ENCODE data around the gene PEX10.

PEX10 gene

DNA sequence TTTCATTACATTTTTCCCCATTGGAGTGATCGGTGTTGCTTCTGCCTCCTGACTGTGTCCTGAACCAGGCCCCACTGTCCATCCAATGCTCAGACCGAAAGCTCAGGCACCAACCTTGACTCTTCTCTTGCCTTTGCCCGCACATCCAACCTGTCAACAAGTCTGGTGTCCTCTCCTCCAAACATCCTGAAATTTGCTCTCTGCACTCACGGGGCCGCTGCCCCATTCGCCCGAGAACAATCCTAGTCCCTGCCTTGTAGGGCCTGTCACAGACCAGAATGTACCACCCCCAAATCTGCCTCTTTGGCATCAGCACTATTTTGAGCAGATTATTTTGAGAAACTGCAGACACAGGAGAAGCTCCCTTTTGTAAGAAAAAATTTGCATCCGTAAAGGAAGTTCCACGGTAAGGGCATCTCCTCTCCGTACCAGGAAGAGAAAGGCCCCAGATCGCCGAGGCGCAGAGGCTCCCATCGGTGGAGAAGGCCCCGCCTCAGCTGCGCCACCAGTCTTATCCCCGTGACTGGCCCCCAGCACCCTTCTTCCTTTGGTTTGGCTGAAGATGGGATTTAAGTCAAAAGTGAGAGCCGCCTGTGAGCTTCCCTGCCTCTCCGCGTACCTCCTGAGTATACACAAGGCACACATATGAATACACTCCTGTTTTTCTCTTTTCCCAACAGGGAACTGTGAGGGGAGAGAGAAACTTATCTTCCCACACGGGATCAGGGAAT, 28.1 kb downstream of the PEX10 start:
- Histone ChIP-seq H3K27ac (ENCODE audit: low read length) (no peak overlapping the region), H3K4me2 (ENCODE audit: insufficient read depth, low read length) (no peak overlapping the region)
- no peak for ATAC-seq (ENCODE audit: insufficient read depth, low read depth)

DNA sequence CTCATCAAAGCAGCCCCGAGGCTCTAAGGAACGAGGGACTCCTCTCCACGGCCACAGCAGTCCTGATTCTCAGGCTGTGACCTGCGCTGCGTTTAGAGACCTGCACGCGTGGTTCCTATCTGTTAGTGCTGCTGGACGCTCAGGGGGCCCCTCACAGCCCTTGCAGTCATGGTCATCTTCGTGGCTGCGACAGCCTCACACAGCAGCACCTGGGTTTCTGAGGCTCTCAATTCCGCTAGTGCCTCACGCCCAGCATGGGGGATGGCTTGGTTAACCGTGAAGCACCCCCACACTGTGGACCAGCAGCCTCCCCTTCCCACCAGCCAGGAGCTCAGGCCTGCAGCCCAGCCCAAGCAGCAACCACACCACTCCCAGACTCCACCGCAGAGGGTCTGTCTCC, 28.8 kb downstream of the PEX10 start:
- ATAC-seq (ENCODE audit: insufficient read depth, low read depth), result no peak

More for the DNA sequence above, 28.1 kb downstream of the PEX10 start:
- H3K4me1 ChIP-seq (ENCODE audit: insufficient read depth, low read length), result no peaks in the 10 kb centered on the region; the same call in 1 of the 2 replicates
- no peaks in the 10 kb centered on the region for H3K79me2 ChIP-seq (ENCODE audit: insufficient read depth, low read length)
- peaks cover 15% of the 10 kb centered on the region for H4K20me1 ChIP-seq (ENCODE audit: insufficient read depth, low read length)
- no peak overlapping the region for H3K4me3 ChIP-seq (ENCODE audit: low read depth in 1 of 2, low read length in 2 of 2)
- no peaks in the 10 kb centered on the region for H3K9me3 ChIP-seq (ENCODE audit: insufficient read depth, low read length, severe bottlenecking)
- no peaks in the 10 kb centered on the region for H3K27me3 ChIP-seq (ENCODE audit: insufficient read depth, low read length, poor library complexity)
- no peak overlapping the region for H2AFZ ChIP-seq (ENCODE audit: low read depth, low read length)
- peaks cover 19% of the 10 kb centered on the region for H3K36me3 ChIP-seq (ENCODE audit: insufficient read depth, low read length)
- no peak for DNase-seq
- no peak for TF ChIP-seq EZH2 (IDR thresholded peaks at IDR 0.05; ENCODE audit: borderline replicate concordance, low read depth, low read length, severe bottlenecking)
- TF ChIP-seq, protein P1, sequence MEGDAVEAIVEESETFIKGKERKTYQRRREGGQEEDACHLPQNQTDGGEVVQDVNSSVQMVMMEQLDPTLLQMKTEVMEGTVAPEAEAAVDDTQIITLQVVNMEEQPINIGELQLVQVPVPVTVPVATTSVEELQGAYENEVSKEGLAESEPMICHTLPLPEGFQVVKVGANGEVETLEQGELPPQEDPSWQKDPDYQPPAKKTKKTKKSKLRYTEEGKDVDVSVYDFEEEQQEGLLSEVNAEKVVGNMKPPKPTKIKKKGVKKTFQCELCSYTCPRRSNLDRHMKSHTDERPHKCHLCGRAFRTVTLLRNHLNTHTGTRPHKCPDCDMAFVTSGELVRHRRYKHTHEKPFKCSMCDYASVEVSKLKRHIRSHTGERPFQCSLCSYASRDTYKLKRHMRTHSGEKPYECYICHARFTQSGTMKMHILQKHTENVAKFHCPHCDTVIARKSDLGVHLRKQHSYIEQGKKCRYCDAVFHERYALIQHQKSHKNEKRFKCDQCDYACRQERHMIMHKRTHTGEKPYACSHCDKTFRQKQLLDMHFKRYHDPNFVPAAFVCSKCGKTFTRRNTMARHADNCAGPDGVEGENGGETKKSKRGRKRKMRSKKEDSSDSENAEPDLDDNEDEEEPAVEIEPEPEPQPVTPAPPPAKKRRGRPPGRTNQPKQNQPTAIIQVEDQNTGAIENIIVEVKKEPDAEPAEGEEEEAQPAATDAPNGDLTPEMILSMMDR (IDR thresholded peaks at IDR 0.05; ENCODE audit: borderline replicate concordance, extremely low read depth, low read length, poor library complexity, severe bottlenecking), result no peak
- no peak overlapping the region for H3K9ac ChIP-seq (ENCODE audit: low read depth, low read length)

DNA sequence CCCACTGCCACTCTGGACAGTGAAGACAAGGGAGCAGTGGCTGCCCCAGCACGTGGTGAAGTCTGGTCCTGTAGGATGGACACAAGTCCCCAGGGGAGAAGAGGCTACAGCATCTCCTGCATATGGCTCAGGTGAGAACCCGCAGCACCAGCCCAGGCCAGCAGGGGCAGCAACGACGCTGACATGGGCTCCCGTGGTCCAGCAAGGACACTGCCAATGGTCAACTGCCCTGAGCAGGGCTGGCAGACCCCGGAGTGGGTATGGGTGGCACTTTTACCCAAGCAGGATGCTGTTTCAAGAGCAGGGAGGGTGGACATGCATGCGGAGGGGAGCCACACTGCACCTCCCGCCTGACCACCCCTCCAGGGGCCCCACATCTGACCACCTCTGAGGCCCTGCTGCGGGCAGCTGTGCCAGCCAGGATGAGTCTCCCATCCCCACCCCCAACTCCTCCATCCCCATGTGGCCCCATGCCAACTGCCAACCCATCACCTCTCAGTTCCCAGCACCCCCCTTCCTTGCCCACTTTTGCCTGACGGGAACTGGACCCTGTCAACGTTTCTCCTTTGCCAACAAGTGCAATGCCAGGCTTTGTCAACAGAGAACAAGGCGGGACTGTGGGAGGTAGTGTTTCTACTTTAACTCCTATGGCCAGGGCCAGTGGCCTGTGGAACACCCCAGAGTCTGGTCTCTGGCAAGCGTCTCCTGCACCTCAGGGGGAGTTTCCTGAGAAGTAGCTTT, 29.6 kb downstream of the PEX10 start:
- no peak overlapping the region for H3K4me3 ChIP-seq (ENCODE audit: low read depth in 1 of 2, low read length in 2 of 2)
- TF ChIP-seq, protein P1 (IDR thresholded peaks at IDR 0.05; ENCODE audit: borderline replicate concordance, extremely low read depth, low read length, poor library complexity, severe bottlenecking), result peak; percentile 71
- TF ChIP-seq EZH2 (IDR thresholded peaks at IDR 0.05; ENCODE audit: borderline replicate concordance, low read depth, low read length, severe bottlenecking), result no peak
- H3K79me2 ChIP-seq (ENCODE audit: insufficient read depth, low read length), result no peaks in the 10 kb centered on the region
- no peak overlapping the region for H2AFZ ChIP-seq (ENCODE audit: low read depth, low read length)
- no peaks in the 10 kb centered on the region for H3K27me3 ChIP-seq (ENCODE audit: insufficient read depth, low read length, poor library complexity)
- H3K4me2 ChIP-seq (ENCODE audit: insufficient read depth, low read length), result no peak overlapping the region
- no peaks in the 10 kb centered on the region; the same call in 1 of the 2 replicates for H3K4me1 ChIP-seq (ENCODE audit: insufficient read depth, low read length)
- H3K9me3 ChIP-seq (ENCODE audit: insufficient read depth, low read length, severe bottlenecking), result no peaks in the 10 kb centered on the region
- no peak overlapping the region for H3K27ac ChIP-seq (ENCODE audit: low read length)
- H3K36me3 ChIP-seq (ENCODE audit: insufficient read depth, low read length), result peaks cover 11% of the 10 kb centered on the region
- H4K20me1 ChIP-seq (ENCODE audit: insufficient read depth, low read length), result peaks cover 15% of the 10 kb centered on the region
- no peak for ATAC-seq (ENCODE audit: insufficient read depth, low read depth)
- H3K9ac ChIP-seq (ENCODE audit: low read depth, low read length), result no peak overlapping the region
- peak; percentile 32 for DNase-seq

More for the DNA sequence above, 28.8 kb downstream of the PEX10 start:
- H3K4me2 ChIP-seq (ENCODE audit: insufficient read depth, low read length), result no peak overlapping the region
- peaks cover 15% of the 10 kb centered on the region for H3K36me3 ChIP-seq (ENCODE audit: insufficient read depth, low read length)
- no peaks in the 10 kb centered on the region for H3K79me2 ChIP-seq (ENCODE audit: insufficient read depth, low read length)
- no peaks in the 10 kb centered on the region; the same call in 1 of the 2 replicates for H3K4me1 ChIP-seq (ENCODE audit: insufficient read depth, low read length)
- TF ChIP-seq, protein P1 (IDR thresholded peaks at IDR 0.05; ENCODE audit: borderline replicate concordance, extremely low read depth, low read length, poor library complexity, severe bottlenecking), result no peak
- no peak for TF ChIP-seq EZH2 (IDR thresholded peaks at IDR 0.05; ENCODE audit: borderline replicate concordance, low read depth, low read length, severe bottlenecking)
- H3K9ac ChIP-seq (ENCODE audit: low read depth, low read length), result no peak overlapping the region
- peaks cover 15% of the 10 kb centered on the region for H4K20me1 ChIP-seq (ENCODE audit: insufficient read depth, low read length)
- no peak overlapping the region for H2AFZ ChIP-seq (ENCODE audit: low read depth, low read length)
- H3K27me3 ChIP-seq (ENCODE audit: insufficient read depth, low read length, poor library complexity), result no peaks in the 10 kb centered on the region
- H3K9me3 ChIP-seq (ENCODE audit: insufficient read depth, low read length, severe bottlenecking), result no peaks in the 10 kb centered on the region
- no peak overlapping the region for H3K27ac ChIP-seq (ENCODE audit: low read length)
- no peak for DNase-seq
- H3K4me3 ChIP-seq (ENCODE audit: low read depth in 1 of 2, low read length in 2 of 2), result no peak overlapping the region

Data from DND-41 (cell line).